ENCODE measurements around the gene DUSP3.

- TF ChIP-seq CTCF (conservative IDR thresholded peaks at IDR 0.05; ENCODE audit: low read length) (no peak), EZH2phosphoT487 (IDR thresholded peaks at IDR 0.05; ENCODE audit: borderline replicate concordance, low read depth, low read length) (no peak)
Observed at GRCh38 chr17:43774304-43775250, 4.2 kb downstream of the DUSP3 start.
